ENCODE measurements around the gene ZMYND19. TPM values are rescaled to one million over a fixed set of nuclear protein-coding genes. Genes with fewer than 3 reads are reported as not detected.
"Not testable (repeated sequence)": the region's sequence is repeated elsewhere in the genome, so short reads cannot be mapped to it uniquely, and the experiment has no call there.

Gene ZMYND19
- total RNA-seq, 1 donor from 2014 or later = 15.6 TPM

- no peak for DNase-seq (ENCODE audit: low spot score)
- ATAC-seq = no peak
Measured at GRCh38 chr9:137570566-137570965, 19.7 kb downstream of the ZMYND19 start.

DNA sequence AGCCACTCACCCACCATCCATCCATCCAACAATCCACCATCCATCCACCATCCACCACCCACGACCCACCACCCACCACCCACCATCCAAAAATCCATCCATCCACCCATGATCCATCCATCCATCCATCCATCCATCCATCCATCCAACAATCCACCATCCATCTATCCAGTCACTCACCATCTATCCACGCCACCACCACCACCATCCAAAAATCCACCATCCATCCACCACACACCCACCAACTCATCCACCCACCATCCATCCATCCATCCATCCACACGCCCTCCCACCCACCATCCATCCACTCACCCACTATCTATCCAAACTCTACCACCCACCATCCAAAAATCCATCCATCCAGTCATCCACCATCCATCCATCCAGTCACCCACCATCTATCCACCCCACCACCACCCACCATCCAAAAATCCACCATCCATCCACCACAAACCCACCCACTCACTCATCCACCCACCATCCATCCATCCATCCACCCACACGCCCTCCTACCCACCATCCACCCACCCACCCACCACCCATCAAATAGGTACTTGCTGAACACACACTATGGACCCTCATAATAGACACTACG lies 20.6 kb downstream of the ZMYND19 start:
- no peak for ATAC-seq
- no peak for DNase-seq (ENCODE audit: low spot score)
- intact Hi-C loops (cut with DNase I) = no loop called here

More at GRCh38 chr9:137570566-137570965, 19.7 kb downstream of the ZMYND19 start:
- intact Hi-C loops (cut with DNase I) = no loop called here

DNA sequence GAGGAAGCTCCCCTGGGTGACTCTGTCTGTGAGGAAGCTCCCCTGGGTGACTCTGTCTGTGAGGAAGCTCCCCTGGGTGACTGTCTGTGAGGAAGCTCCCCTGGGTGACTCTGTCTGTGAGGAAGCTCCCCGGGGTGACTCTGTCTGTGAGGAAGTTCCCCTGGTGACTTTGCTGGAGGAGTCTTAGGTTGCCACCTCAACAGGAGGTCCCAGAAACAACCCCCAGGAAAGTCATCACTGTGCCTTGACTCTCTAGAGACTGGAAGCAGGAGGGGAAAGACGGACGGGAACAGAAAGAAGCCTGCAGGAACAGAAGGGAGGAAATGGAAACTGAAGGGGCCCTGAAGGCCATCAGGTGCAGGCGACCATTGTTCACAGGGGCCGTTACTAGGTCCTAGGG lies 21.9 kb downstream of the ZMYND19 start:
- DNase-seq (ENCODE audit: low spot score); ATAC-seq; intact Hi-C loops (cut with DNase I): not testable (repeated sequence)

DNA sequence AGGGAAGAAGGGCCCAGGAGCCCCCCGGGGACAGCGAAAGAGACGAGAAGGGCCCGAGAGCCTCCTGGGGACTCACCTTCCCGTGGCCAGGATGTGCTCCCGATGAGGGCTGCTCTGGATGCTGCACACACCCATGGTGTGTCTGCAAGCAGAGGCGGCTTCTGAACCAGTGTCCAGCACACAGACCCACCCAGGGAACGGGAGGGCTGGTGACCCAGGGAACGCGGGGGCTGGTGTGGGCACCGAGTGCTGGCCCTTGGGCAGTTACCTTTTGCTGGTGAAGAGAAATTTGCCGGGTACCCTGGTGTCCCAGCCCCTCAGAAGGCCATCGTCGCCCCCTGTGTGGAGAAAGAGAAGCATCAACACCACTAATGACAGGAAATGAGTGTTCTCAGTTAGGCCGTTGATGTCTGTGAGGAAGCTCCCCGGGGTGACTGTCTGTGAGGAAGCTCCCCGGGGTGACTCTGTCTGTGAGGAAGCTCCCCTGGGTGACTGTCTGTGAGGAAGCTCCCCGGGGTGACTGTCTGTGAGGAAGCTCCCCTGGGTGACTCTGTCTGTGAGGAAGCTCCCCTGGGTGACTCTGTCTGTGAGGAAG lies 25.4 kb downstream of the ZMYND19 start:
- no peak for DNase-seq (ENCODE audit: low spot score)
- no peak for ATAC-seq
- intact Hi-C loops (cut with DNase I) = no loop called here

DNA sequence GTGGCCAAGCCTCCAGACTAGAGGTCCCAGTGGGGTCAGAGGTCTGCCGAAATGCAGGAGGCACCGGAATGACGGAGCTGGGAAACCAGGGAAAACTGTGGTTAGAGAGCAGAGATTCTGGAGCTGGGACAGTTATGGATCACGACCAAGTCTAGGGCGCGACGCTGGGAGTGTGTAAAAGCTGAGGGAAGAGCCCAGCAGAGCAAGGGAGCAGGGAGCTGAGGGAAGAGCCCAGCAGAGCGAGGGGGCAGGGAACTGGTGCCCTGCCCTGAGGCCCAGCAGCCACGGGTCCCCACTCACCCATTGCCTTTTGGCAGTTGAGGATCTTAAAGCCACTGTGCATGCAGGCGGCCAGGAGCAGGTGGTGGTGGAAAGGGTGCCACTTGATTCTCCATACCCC lies 26.2 kb downstream of the ZMYND19 start:
- ATAC-seq (no peak), DNase-seq (ENCODE audit: low spot score) (no peak)

DNA sequence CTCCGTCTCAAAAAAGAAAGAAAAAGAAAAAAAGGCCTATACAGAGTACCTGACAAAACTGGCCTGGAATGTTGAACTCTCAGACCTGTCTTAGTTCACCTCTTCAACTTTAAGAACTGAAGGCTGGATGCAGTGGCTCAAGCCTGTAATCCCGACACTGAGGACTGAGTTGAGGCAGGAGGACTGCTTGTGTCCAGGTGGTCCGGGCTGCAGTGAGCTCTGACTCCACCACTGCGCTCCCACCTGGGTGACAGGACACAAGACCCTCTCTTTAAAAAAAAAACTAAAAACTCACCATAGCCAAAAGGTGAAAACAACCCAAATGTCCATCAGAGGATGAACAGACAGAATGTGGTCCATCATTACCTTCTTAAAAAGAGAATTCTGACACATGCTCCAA lies 32.2 kb downstream of the ZMYND19 start:
- DNase-seq (ENCODE audit: low spot score) = no peak
- ATAC-seq = no peak
- intact Hi-C loops (cut with DNase I) = no loop called here

More for the DNA sequence above, 26.2 kb downstream of the ZMYND19 start:
- intact Hi-C loops (cut with DNase I) = no loop called here

- no peak for DNase-seq (ENCODE audit: low spot score)
- intact Hi-C loops (cut with DNase I) = no loop called here
- no peak for ATAC-seq
Measured at GRCh38 chr9:137556069-137556838, 34.1 kb downstream of the ZMYND19 start.

DNA sequence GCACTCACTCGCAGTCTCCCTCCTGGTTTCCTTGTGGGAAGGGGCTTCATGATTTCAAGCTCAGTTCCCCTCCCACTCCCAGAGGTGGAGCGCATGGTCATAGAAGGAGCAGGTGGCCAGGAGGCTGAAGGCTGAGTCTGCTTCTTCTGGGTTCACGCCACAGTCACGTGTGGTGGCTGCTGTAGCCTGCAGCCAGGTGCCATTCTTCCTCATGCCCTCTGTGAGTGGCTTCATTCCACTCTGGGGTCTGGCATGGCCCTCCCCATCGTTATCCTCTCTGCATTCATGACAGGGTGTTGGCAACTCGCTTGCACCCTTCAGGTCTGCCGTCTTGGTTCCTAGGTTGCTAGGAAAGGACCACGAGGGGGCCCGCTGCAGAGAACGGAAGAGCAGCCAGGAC lies 35.1 kb downstream of the ZMYND19 start:
- DNase-seq (ENCODE audit: low spot score) (no peak), ATAC-seq (no peak)
- intact Hi-C loops (cut with DNase I) = no loop called here

GRCh38 chr9:137554349-137554748 lies 36.0 kb downstream of the ZMYND19 start:
- no peak for ATAC-seq
- intact Hi-C loops (cut with DNase I) = no loop called here
- no peak for DNase-seq (ENCODE audit: low spot score)

DNA sequence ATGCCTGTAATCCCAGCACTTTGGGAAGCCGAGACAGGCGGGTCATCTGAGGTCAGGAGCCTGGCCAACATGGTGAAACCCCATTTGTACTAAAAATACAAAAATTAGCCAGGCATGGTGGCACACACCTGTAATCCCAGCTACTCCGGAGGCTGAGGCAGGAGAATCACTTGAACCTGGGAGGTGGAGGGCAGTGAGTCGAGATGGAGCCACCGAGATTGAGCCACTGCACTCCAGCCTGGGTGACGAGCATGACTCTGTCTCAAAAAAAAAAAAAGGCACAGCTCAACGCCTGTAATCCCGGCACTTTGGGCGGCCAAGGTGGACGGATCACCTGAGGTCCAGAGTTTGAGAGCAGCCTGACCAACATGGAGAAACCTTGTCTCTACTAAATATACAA lies 36.7 kb downstream of the ZMYND19 start:
- DNase-seq (ENCODE audit: low spot score); ATAC-seq; intact Hi-C loops (cut with DNase I): not testable (repeated sequence)

GRCh38 chr9:137552022-137552768 lies 38.1 kb downstream of the ZMYND19 start:
- intact Hi-C loops (cut with DNase I) = no loop called here
- DNase-seq (ENCODE audit: low spot score) (no peak), ATAC-seq (no peak)

DNA sequence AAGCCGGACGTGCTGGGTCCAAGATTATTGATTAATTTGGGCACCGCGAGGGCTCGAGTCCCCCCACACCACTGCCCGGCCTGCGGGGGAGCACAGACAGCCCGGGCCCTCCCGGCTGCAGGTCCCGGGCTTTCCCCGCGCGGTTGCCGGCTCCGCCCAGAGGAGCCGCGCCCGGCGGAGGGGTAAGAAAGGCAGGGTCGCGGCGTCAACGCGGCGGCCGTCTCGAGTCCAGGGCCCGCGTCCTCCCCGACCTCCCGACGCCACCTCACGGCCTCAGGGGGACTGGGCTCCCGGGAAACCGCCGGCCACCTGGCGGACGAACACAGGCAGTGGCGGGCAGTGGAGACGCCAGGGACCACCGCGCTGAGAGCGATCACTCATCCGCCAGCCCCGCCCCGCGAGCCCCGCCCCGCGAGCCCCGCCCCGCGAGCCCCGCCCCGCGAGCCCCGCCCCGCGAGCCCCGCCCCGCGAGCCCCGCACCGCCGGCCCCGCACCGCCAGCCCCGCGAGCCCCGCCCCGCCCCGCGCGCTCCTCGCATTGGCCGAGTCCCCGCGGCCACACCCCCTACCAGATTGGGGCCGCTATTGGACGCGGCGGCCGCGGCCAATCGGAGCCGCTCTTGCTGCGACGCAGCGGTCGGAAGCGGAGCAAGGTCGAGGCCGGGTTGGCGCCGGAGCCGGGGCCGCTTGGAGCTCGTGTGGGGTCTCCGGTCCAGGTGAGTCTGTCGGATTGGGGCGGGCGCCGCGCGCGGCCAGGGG lies 38.9 kb downstream of the ZMYND19 start, which contains the start of gene MRPL41:
TSS of gene MRPL41 (plus strand) at position 616 of the 758 bp plus-strand sequence. CDS start 203 bp downstream, outside the sequence.
- peak; percentile 82 for ATAC-seq
- intact Hi-C loops (cut with DNase I) = no loop called here

DNA sequence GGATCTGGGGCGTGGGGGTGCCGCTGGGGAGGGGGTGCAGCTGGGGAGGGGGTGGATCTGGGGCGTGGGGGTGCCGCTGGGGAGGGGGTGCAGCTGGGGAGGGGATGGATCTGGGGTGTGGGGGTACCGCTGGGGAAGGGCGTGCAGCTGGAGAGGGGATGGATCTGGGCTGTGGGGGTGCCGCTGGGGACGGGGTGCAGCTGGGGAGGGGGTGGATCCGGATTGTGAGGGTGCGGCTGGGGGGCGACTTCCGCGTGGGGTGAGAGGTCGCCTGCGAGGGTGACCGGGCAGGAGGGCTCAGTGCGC lies 39.4 kb downstream of the ZMYND19 start:
- intact Hi-C loops (cut with DNase I); DNase-seq (ENCODE audit: low spot score); ATAC-seq: not testable (repeated sequence)

More for the DNA sequence above, 38.9 kb downstream of the ZMYND19 start, which contains the start of gene MRPL41:
- DNase-seq (ENCODE audit: low spot score) = peak; percentile 94

DNA sequence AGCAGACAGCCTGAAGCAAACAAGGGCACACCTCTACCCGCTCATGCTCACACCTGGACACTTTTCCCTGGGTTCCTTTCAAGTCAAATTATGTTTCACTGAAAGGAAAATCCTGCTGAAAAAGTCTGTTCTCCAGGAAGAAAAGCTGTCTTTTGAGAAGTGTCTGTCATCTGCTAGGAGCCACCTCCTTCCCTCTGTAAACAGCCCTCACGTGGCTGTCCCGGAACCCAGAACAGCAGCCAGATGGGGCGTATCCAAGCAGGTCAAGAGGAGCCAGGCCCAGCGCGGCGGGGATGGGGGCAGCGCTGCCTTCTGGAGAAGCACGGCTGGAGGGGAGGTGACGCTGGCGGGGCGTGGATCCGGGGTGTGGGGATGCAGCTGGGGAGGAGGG lies 40.1 kb downstream of the ZMYND19 start, which contains the start of gene PNPLA7:
TSS of gene PNPLA7 (minus strand) at position 172 of the 391 bp plus-strand sequence. CDS start 205 bp downstream, outside the sequence.
- intact Hi-C loops (cut with DNase I) = no loop called here
- DNase-seq (ENCODE audit: low spot score) = peak; percentile 90
- peak; percentile 90 for ATAC-seq

- intact Hi-C loops (cut with DNase I) = no loop called here
- DNase-seq (ENCODE audit: low spot score) (no peak), ATAC-seq (no peak)
Measured at GRCh38 chr9:137547687-137548543, 42.4 kb downstream of the ZMYND19 start.

GRCh38 chr9:137545123-137545522 lies 45.2 kb downstream of the ZMYND19 start:
- intact Hi-C loops (cut with DNase I) = no loop called here
- ATAC-seq = peak; percentile 9
- no peak for DNase-seq (ENCODE audit: low spot score)

GRCh38 chr9:137544176-137544760 lies 46.0 kb downstream of the ZMYND19 start:
- ATAC-seq (no peak), DNase-seq (ENCODE audit: low spot score) (no peak)
- intact Hi-C loops (cut with DNase I) = no loop called here

Data from sciatic nerve (tissue), 2 donors.